GM21390 (cell line): ENCODE measurements around the gene FAM124A.

Experiments
- ATAC-seq: cut with Tn5 transposase; IDR thresholded peaks from one replicate; pipeline ENCODE4 v1.9.1; 2021; ENCODE audit not compliant: unreplicated experiment

Gene FAM124A

GRCh38 chr13:51303063-51303552 lies 80.9 kb downstream of the FAM124A start:
- ATAC-seq, result no peak

- no peak for ATAC-seq
Measured at GRCh38 chr13:51303882-51304281, 81.7 kb downstream of the FAM124A start.

GRCh38 chr13:51305271-51305967 lies 83.2 kb downstream of the FAM124A start:
- ATAC-seq, result no peak

- ATAC-seq, result no peak
Measured at GRCh38 chr13:51308781-51309180, 86.6 kb downstream of the FAM124A start.

GRCh38 chr13:51311231-51311630 lies 89.0 kb downstream of the FAM124A start:
- no peak for ATAC-seq

- ATAC-seq, result no peak
Measured at GRCh38 chr13:51311957-51312520, 89.8 kb downstream of the FAM124A start.

- ATAC-seq, result no peak
Measured at GRCh38 chr13:51313619-51314018, 91.4 kb downstream of the FAM124A start.

GRCh38 chr13:51317262-51317661 lies 95.1 kb downstream of the FAM124A start:
- ATAC-seq, result no peak

- no peak for ATAC-seq
Measured at GRCh38 chr13:51318015-51318414, 95.8 kb downstream of the FAM124A start.

- no peak for ATAC-seq
Measured at GRCh38 chr13:51318876-51319275, 96.7 kb downstream of the FAM124A start.

GRCh38 chr13:51321836-51322235 lies 99.6 kb downstream of the FAM124A start:
- ATAC-seq, result no peak

- no peak for ATAC-seq
Measured at GRCh38 chr13:51322826-51323225, 100.6 kb downstream of the FAM124A start.

- ATAC-seq, result no peak
Measured at GRCh38 chr13:51323824-51324511, 101.8 kb downstream of the FAM124A start.

- ATAC-seq, result no peak
Measured at GRCh38 chr13:51324714-51325420, 102.7 kb downstream of the FAM124A start.

GRCh38 chr13:51325837-51326236 lies 103.6 kb downstream of the FAM124A start:
- ATAC-seq, result no peak

GRCh38 chr13:51326777-51327176 lies 104.6 kb downstream of the FAM124A start:
- no peak for ATAC-seq

GRCh38 chr13:51327961-51328360 lies 105.8 kb downstream of the FAM124A start:
- no peak for ATAC-seq

- no peak for ATAC-seq
Measured at GRCh38 chr13:51328488-51328887, 106.3 kb downstream of the FAM124A start.

GRCh38 chr13:51329606-51330005 lies 107.4 kb downstream of the FAM124A start:
- ATAC-seq, result no peak

- peak; percentile 47 for ATAC-seq
Measured at GRCh38 chr13:51330791-51331190, 108.6 kb downstream of the FAM124A start.

- peak; percentile 50 for ATAC-seq
Measured at GRCh38 chr13:51331354-51331861, 109.2 kb downstream of the FAM124A start.
